ENCODE measurements around the gene CD46. TPM values are rescaled to one million over a fixed set of nuclear protein-coding genes. Genes with fewer than 3 reads are reported as not detected.
A peak's percentile ranks its signal among the peaks of the same experiment; 100 is the strongest.
"Not testable (repeated sequence)": the region's sequence is repeated elsewhere in the genome, so short reads cannot be mapped to it uniquely, and the experiment has no call there.

The CD46 gene
- total RNA-seq, 1 donor from 2014 or later: 86.0 TPM

GRCh38 chr1:207747627-207748492 is 4.0 kb upstream of the CD46 start:
- intact Hi-C loops (cut with DNase I): no loop called here
- no peak for ATAC-seq (ENCODE audit: poor library complexity)

DNA sequence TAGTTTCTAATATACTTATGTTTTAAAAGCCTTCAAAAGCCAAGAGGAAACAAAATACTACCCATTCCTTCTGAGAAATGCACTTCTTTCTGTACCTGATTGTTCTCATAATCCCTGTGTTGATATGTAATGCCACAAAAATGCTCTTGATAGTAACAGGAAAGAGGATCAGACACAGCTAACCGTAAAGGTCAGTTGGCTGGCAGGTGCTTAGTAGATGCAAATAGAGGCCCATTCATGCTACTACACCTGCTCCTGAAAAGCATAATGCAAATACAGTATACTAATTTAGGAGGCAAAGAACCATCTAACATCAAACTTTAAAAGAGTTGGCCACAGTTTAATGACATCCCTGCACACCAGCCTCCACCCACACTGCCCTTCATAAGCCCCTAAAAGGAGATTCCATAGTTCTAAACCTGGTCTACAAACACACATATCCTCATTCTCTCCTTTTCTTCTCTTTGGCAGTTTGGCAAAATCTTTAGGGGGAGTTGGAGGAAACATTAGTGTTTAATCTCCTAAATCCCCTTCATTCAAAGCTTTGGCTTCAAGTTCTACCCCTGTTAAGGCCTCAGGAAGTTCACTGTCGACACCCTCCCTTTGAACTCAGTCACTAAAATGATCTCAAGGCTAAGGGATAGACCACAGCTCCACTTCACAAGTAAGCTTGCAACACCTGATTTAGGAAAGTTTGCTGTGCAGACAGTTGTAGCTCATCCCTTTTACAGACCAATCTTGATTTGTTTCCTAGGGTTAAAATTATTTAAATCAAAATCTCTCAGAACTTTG is 2.9 kb upstream of the CD46 start:
- no peak for ATAC-seq (ENCODE audit: poor library complexity)
- intact Hi-C loops (cut with DNase I): no loop called here
- DNase-seq: no peak

More at GRCh38 chr1:207747627-207748492, 4.0 kb upstream of the CD46 start:
- no peak for DNase-seq

GRCh38 chr1:207750631-207751305 is 1.1 kb upstream of the CD46 start:
- DNase-seq (no peak), ATAC-seq (ENCODE audit: poor library complexity) (no peak)
- intact Hi-C loops (cut with DNase I): no loop called here

DNA sequence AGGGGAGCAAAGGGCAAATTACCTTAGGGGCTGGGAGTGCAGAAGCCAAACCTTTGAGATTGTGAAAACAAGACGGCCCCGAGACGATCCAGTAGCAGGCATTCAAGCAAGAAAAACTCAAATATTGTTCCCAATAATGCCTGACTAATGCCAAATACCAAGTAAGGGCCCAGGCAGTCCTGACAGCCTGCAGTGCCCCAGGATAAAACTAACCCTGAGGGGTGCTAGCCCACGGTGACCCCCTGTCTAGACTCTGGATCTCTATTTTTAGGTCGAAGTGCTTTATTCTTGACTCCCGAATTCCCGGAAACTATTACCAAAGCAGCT is 428 bp upstream of the CD46 start:
- ATAC-seq (ENCODE audit: poor library complexity): peak; percentile 9
- DNase-seq; intact Hi-C loops (cut with DNase I): not testable (repeated sequence)

DNA sequence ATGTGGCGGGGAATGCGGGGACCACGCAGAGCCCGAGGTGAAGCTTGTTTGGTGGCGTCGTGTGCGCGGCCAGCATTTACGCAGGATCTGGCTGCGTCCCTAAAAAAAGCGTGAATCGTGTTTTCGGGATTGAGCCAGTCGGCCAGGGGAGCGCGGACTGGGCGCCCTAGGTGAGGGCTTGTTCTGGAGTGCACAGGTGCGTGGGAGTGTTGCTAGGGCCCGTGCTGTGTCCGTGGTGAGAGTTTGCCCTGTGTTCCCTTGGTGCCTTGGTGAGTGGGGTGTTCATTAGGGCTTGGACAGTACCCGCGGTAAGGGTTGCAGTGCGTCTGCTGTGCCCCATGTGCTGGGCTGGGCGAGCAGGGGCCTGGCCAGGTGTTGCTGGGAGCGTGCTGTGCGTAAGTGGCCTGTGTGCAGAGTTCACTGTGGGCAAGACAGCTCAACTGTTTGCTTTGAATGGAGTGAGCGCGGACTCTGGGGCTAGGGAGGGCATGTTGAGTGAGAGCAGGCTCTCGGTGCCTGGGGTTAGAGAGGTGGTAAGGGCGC is 673 bp downstream of the CD46 start:
- ATAC-seq (ENCODE audit: poor library complexity): peak; percentile 31
- intact Hi-C loops (cut with DNase I): no loop called here
- DNase-seq: peak; percentile 46

DNA sequence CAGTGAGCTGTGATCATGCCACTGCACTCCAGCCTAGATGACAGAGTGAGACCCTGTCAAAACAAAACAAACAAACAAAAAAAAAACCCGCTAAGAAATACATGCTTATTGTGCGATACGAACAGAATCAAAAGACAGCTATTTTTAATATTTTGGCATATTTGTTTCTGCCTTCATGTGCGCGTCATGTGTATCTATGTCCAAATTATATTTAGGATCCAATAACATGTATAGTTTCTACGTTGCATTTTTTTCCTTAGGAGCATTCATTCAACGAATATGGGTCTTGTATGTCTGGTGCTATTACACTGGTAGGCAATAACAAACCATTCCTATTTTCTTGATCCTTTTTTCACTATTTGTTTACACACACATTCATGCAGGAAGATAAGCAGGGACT is 1.8 kb downstream of the CD46 start:
- DNase-seq (no peak), ATAC-seq (ENCODE audit: poor library complexity) (no peak)
- intact Hi-C loops (cut with DNase I): no loop called here

DNA sequence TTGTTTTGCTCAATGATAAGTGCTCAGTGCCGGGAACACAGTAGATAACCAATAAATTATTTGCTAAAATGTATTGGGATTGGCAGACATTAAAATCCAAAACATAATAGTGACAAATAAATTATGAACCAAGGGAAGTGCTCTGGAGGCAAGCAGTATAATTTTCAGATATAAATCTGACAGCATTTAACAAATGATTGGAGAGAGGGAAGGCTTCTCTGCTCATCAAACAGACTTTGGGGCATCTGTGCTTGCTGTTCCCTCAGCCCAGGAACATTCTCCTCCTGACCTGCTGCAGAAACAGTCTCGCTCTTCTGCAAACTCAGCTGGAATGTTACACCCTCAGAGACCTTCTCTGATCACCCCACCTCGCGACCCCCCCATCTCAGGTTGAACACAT is 2.2 kb downstream of the CD46 start:
- DNase-seq (no peak), ATAC-seq (ENCODE audit: poor library complexity) (no peak)
- intact Hi-C loops (cut with DNase I): no loop called here

GRCh38 chr1:207754974-207755700 is 3.3 kb downstream of the CD46 start:
- intact Hi-C loops (cut with DNase I): no loop called here
- ATAC-seq (ENCODE audit: poor library complexity) (no peak), DNase-seq (no peak)

GRCh38 chr1:207755846-207756693 is 4.2 kb downstream of the CD46 start:
- DNase-seq: no peak
- ATAC-seq (ENCODE audit: poor library complexity): no peak
- intact Hi-C loops (cut with DNase I): no loop called here

DNA sequence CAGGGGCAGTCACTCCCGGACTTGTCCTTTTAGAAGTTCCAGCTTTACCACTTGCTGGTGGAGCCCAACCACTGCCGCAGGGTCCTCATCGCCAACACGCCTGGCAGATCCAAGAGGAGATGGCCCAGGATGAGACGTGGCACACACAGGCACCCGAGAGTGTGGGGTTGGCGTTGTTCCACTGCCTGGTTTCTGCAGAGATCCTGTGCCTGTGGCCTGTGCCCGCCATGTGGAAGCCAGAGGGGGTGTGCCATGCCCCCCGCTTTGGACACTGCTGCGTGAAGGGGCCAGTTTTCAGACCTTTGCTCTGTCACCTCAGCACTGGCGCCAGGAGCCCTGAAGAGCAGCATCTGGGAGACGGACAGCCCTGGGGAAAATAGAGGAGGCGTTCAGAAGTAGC is 10.8 kb downstream of the CD46 start:
- ATAC-seq (ENCODE audit: poor library complexity) (no peak), DNase-seq (peak; percentile 40)
- intact Hi-C loops (cut with DNase I): no loop called here

- DNase-seq: no peak
These were observed 11.2 kb downstream of the CD46 start for GRCh38 chr1:207763091-207763490.

DNA sequence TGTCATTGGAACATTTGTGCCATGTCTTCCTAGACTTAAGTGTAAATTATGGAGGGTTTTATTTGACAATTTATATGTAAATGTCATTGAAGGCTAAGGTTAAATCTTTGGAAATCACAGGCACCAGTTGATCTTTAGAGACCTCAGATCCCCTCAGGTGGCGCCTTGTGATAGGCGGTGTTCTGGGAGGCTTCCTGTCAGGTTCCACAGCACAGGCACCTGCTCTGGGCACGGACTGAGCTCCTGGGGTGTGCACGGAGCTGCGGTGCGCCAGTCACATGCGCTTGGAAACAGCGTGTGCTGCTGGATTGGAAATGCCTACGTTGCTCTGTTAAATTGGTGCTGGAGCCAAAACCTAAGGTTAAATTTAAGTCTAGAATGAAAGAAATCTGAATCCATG is 12.1 kb downstream of the CD46 start:
- no peak for DNase-seq
- ATAC-seq (ENCODE audit: poor library complexity): no peak
- intact Hi-C loops (cut with DNase I): no loop called here

More at GRCh38 chr1:207763091-207763490, 11.2 kb downstream of the CD46 start:
- intact Hi-C loops (cut with DNase I): no loop called here
- ATAC-seq (ENCODE audit: poor library complexity): no peak

GRCh38 chr1:207766569-207766968 is 14.7 kb downstream of the CD46 start:
- no peak for ATAC-seq (ENCODE audit: poor library complexity)
- DNase-seq: no peak
- intact Hi-C loops (cut with DNase I): no loop called here

- DNase-seq; ATAC-seq (ENCODE audit: poor library complexity); intact Hi-C loops (cut with DNase I): not testable (repeated sequence)
These were observed 18.7 kb downstream of the CD46 start for GRCh38 chr1:207770514-207770913.

GRCh38 chr1:207776045-207776444 is 24.2 kb downstream of the CD46 start:
- ATAC-seq (ENCODE audit: poor library complexity); DNase-seq; intact Hi-C loops (cut with DNase I): not testable (repeated sequence)

GRCh38 chr1:207777412-207777811 is 25.6 kb downstream of the CD46 start:
- ATAC-seq (ENCODE audit: poor library complexity); intact Hi-C loops (cut with DNase I); DNase-seq: not testable (repeated sequence)

DNA sequence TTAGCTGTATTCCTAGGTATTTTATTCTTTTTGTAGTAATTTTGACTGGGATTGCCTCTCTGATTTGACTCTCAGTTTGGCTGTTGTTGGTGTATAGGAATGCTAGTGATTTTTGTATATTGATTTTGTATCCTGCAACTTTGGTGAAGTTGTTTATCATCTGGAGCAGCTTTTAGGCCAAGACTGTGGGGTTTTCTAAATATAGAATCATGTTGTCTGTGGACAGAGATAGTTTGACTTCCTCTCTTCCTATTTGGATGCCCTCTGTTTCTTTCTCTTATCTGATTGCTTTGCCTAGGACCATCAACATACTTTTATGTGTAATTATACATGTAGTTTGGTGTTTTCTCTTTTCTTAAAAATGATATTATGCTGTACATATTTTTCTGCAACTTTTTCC is 27.2 kb downstream of the CD46 start:
- DNase-seq: no peak
- intact Hi-C loops (cut with DNase I): no loop called here
- ATAC-seq (ENCODE audit: poor library complexity): no peak

DNA sequence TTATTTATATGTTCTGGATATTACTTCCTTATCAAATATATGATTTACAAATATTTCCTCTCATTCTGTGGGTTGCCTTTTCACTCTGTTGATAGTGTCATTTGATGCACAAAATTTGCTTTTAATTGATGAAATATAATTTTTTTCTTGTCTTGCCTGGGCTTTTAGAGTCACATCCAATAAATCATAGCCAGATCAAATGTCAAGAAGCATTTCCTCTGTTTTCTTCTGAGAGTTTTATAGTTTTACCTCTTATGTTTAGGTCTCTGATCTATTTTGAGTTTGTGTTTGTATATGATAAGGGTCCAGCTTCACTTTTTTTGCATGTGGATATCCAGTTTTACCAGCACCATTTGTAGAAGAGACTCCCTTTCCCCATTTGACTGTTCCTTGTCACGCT is 29.5 kb downstream of the CD46 start:
- ATAC-seq (ENCODE audit: poor library complexity) (no peak), DNase-seq (no peak)
- intact Hi-C loops (cut with DNase I): no loop called here
